DMS153 treated with DMSO at 0.1 percent for 48 hours (cell line): ENCODE data around the gene PGBD1.

Source experiments
- DNase-seq: peaks from one replicate; lab custom pipeline; 2025; ENCODE audit not compliant: unreplicated experiment; lab: John Stamatoyannopoulos, UW

Gene PGBD1

GRCh38 chr6:28335040-28335563 lies 53.7 kb downstream of the PGBD1 start:
- no peak for DNase-seq

GRCh38 chr6:28335564-28336283 lies 54.4 kb downstream of the PGBD1 start, which contains the start of gene ZSCAN31:
ZSCAN31 (minus strand) TSS chr6:28336148; CDS start chr6:28329683, 6,465 bp downstream.
- no peak for DNase-seq

- no peak for DNase-seq
Observed at GRCh38 chr6:28336284-28337120, 55.1 kb downstream of the PGBD1 start.

- DNase-seq, result no peak
Observed at GRCh38 chr6:28337121-28337520, 55.7 kb downstream of the PGBD1 start.

- DNase-seq, result no peak
Observed at GRCh38 chr6:28340310-28341095, 59.1 kb downstream of the PGBD1 start.

- no peak for DNase-seq
Observed at GRCh38 chr6:28343898-28344677, 62.7 kb downstream of the PGBD1 start.

GRCh38 chr6:28345201-28345600 lies 63.8 kb downstream of the PGBD1 start:
- DNase-seq, result no peak

- no peak for DNase-seq
Observed at GRCh38 chr6:28347119-28347518, 65.7 kb downstream of the PGBD1 start.

GRCh38 chr6:28349344-28349891 lies 68.0 kb downstream of the PGBD1 start:
- DNase-seq, result no peak

- peak; percentile 81 for DNase-seq
Observed at GRCh38 chr6:28349892-28350737, 68.7 kb downstream of the PGBD1 start, which contains the start of gene ZKSCAN3. ZKSCAN3 (plus strand) TSS chr6:28349947; CDS start chr6:28359587, 9,640 bp downstream.

GRCh38 chr6:28351087-28351486 lies 69.7 kb downstream of the PGBD1 start:
- no peak for DNase-seq

GRCh38 chr6:28351493-28351925 lies 70.1 kb downstream of the PGBD1 start:
- no peak for DNase-seq
